SK-N-SH (cell line): Measurements from ENCODE around the gene ALX1. TPM values are rescaled to one million over a fixed set of nuclear protein-coding genes. Genes with fewer than 3 reads are reported as not detected.

ENCODE experiments used
- CTCF ChIA-PET: fragments of 300-600, 350-600 bp; formaldehyde crosslinking; extraction: SDS; loops from one replicate; lab custom pipeline; 2021; lab: Yijun Ruan, JAX
- POLR2A ChIA-PET: fragments of 350-600 bp; sonication (Branson Sonifier 250); formaldehyde crosslinking; extraction: SDS; loops from one replicate; lab custom pipeline; 2020; ENCODE audit warnings: antibody characterized with exemption, inconsistent platforms; lab: Yijun Ruan, JAX
- DNase-seq: peaks from one replicate; pipeline ENCODE4 v3.0.0; 2012
- H2AFZ ChIP-seq: fragments of 200-600 bp; sonication (generic); 2 replicates; pipeline ENCODE4 v1.8.1; 2016; ENCODE audit warnings: antibody characterized with exemption, mild to moderate bottlenecking, low read depth
- H3F3A ChIP-seq: fragments of 200-600 bp; sonication (generic); replicated peaks from 2 replicates; pipeline ENCODE3; 2016; ENCODE audit warnings: antibody characterized with exemption, mild to moderate bottlenecking; ENCODE audit not compliant: insufficient read depth
- H3K27ac ChIP-seq, 2 experiments: fragments of 200-500 bp in 1 of 2; fragments of 200-600 bp in 1 of 2; sonication (Bioruptor generic) in 1 of 2; sonication (generic), shearing (Covaris generic) in 1 of 2; 2 replicates each; pipeline versions ENCODE4 v1.5.1 to v1.6.1; 2014 to 2016; ENCODE audit warnings: low read depth in 2 of 2, inconsistent platforms in 1 of 2, low read length in 1 of 2, mild to moderate bottlenecking in 1 of 2, mixed read lengths in 1 of 2
- H3K27me3 ChIP-seq: fragments of 200-600 bp; sonication (generic), shearing (Covaris generic); 2 replicates; pipeline ENCODE4 v1.6.1; 2016; ENCODE audit warnings: mixed run types; ENCODE audit not compliant: insufficient read depth
- H3K36me3 ChIP-seq, 2 experiments: fragments of 200-500 bp in 1 of 2; fragments of 200-600 bp in 1 of 2; sonication (Bioruptor generic) in 1 of 2; sonication (generic) in 1 of 2; replicated peaks in 1 of 2; 2 replicates each; pipeline versions ENCODE3 to v1.5.1; 2014 to 2016; ENCODE audit warnings: low read length in 1 of 2, mild to moderate bottlenecking in 1 of 2; ENCODE audit not compliant: insufficient read depth in 2 of 2, control insufficient read depth in 1 of 2
- H3K4me1 ChIP-seq, 2 experiments: fragments of 200-500 bp in 1 of 2; fragments of 200-600 bp in 1 of 2; sonication (Bioruptor generic) in 1 of 2; sonication (generic), shearing (Covaris generic) in 1 of 2; 2 replicates each; pipeline versions ENCODE4 v1.5.1 to v1.6.1; 2014 to 2016; ENCODE audit warnings: low read depth in 1 of 2, low read length in 1 of 2, mixed run types in 1 of 2; ENCODE audit not compliant: insufficient read depth in 2 of 2, control insufficient read depth in 1 of 2
- H3K4me2 ChIP-seq: fragments of 200-600 bp; sonication (generic), shearing (Covaris generic); 2 replicates; pipeline ENCODE4 v1.6.1; 2017; ENCODE audit warnings: mixed run types
- H3K4me3 ChIP-seq, 2 experiments: fragments of 200-500 bp in 1 of 2; fragments of 200-600 bp in 1 of 2; sonication (Bioruptor generic) in 1 of 2; sonication (generic), shearing (Covaris generic) in 1 of 2; 2 replicates each; pipeline versions ENCODE4 v1.5.1 to v1.8.1; 2014 to 2016; ENCODE audit warnings: low read depth in 2 of 2, inconsistent platforms in 1 of 2, low read length in 1 of 2, mild to moderate bottlenecking in 1 of 2, mixed read lengths in 1 of 2, moderate library complexity in 1 of 2
- H3K79me2 ChIP-seq: fragments of 200-600 bp; sonication (generic); 2 replicates; pipeline ENCODE4 v1.8.1; 2017; ENCODE audit warnings: mild to moderate bottlenecking; ENCODE audit not compliant: insufficient read depth
- H3K9ac ChIP-seq: fragments of 200-600 bp; sonication (generic); 2 replicates; pipeline ENCODE4 v1.6.1; 2017; ENCODE audit warnings: mixed run types
- H3K9me2 ChIP-seq: fragments of 200-600 bp; sonication (generic); 2 replicates; pipeline ENCODE4 v1.6.1; 2017; ENCODE audit warnings: mixed run types
- H3K9me3 ChIP-seq: fragments of 200-600 bp; sonication (generic); 2 replicates; pipeline ENCODE4 v1.6.1; 2017; ENCODE audit warnings: mixed run types, mild to moderate bottlenecking, moderate library complexity
- H4K20me1 ChIP-seq: fragments of 200-600 bp; sonication (generic); 2 replicates; pipeline ENCODE4 v1.6.1; 2017; ENCODE audit warnings: mild to moderate bottlenecking, mixed run types; ENCODE audit not compliant: insufficient read depth
- ELF1 ChIP-seq: IDR thresholded peaks from 2 replicates; pipeline ENCODE4 v1.4.0; 2012
- EP300 ChIP-seq, 2 experiments: IDR thresholded peaks; 2 replicates each; pipeline versions ENCODE4 v1.4.0 to v1.6.1; 2012; ENCODE audit warnings: borderline replicate concordance in 1 of 2, low read depth in 1 of 2, low read length in 1 of 2
- EZH2phosphoT487 ChIP-seq: fragments of 200-600 bp; sonication (generic); IDR thresholded peaks from 2 replicates; pipeline ENCODE4 v1.6.1; 2017; ENCODE audit warnings: low read depth, mixed run types, mild to moderate bottlenecking, antibody characterized with exemption, moderate library complexity, borderline replicate concordance
- FOSL2 ChIP-seq: IDR thresholded peaks from 2 replicates; pipeline ENCODE4 v1.4.0; 2012; ENCODE audit warnings: low read depth, mild to moderate bottlenecking, moderate library complexity, borderline replicate concordance
- GABPA ChIP-seq: IDR thresholded peaks from 2 replicates; pipeline ENCODE4 v1.4.0; 2012; ENCODE audit warnings: low read depth, mild to moderate bottlenecking
- GATA2 ChIP-seq: sonication (generic); formaldehyde crosslinking; IDR thresholded peaks from 2 replicates; pipeline ENCODE4 v1.5.0; 2020; ENCODE audit warnings: mild to moderate bottlenecking, missing genetic modification reagents
- JUND ChIP-seq: IDR thresholded peaks from 2 replicates; pipeline ENCODE4 v1.4.0; 2012
- MEF2A ChIP-seq: IDR thresholded peaks from 2 replicates; pipeline ENCODE4 v1.4.0; 2012; ENCODE audit warnings: low read depth, borderline replicate concordance
- MXI1 ChIP-seq: IDR thresholded peaks from 2 replicates; pipeline ENCODE4 v1.6.1; 2012; ENCODE audit warnings: mild to moderate bottlenecking, low read depth, low read length, improper control_type of control experiment
- NFIC ChIP-seq: IDR thresholded peaks from 2 replicates; pipeline ENCODE4 v1.4.0; 2012; ENCODE audit warnings: borderline replicate concordance
- RAD21 ChIP-seq: IDR thresholded peaks from 2 replicates; pipeline ENCODE4 v1.6.1; 2012; ENCODE audit warnings: mild to moderate bottlenecking, low read length
- RCOR1 ChIP-seq: fragments of 150-350 bp; IDR thresholded peaks from 2 replicates; pipeline ENCODE4 v1.6.1; 2017; ENCODE audit warnings: antibody characterized with exemption, low read length
- RFX5 ChIP-seq: IDR thresholded peaks from 2 replicates; pipeline ENCODE4 v1.6.1; 2012; ENCODE audit warnings: mild to moderate bottlenecking, improper control_type of control experiment, low read length
- SMC3 ChIP-seq: IDR thresholded peaks from 2 replicates; pipeline ENCODE4 v1.6.1; 2012; ENCODE audit warnings: low read depth, low read length, improper control_type of control experiment
- TCF12 ChIP-seq: IDR thresholded peaks from 2 replicates; pipeline ENCODE4 v1.4.0; 2012
- TEAD4 ChIP-seq: IDR thresholded peaks from 2 replicates; pipeline ENCODE4 v1.4.0; 2012; ENCODE audit warnings: mild to moderate bottlenecking, borderline replicate concordance; ENCODE audit not compliant: insufficient read depth
- YY1 ChIP-seq: IDR thresholded peaks from 2 replicates; pipeline ENCODE4 v1.4.0; 2012; ENCODE audit warnings: low read depth, mild to moderate bottlenecking
- WGBS: methylation state at CpG from one replicate; pipeline ENCODE4 v1.1.6; 2017; ENCODE audit warnings: low lambda C conversion rate; 5-methylcytosine and 5-hydroxymethylcytosine counted together
- polyA plus RNA-seq, 3 experiments: library from polyadenylated mRNA; depleted of rRNA; stranded (reverse); fragments of >200 nt; gene quantifications; 2 replicates each; pipeline ENCODE4 v1.2.3, GENCODE V29; 2012
- TF ChIP-seq, protein P1 (sequence below): IDR thresholded peaks from 2 replicates; pipeline ENCODE4 v1.4.0; 2012; ENCODE audit warnings: low read depth, borderline replicate concordance
- TF ChIP-seq, protein P2 (sequence below): fragments of 150-350 bp; IDR thresholded peaks from 2 replicates; pipeline ENCODE4 v1.6.1; 2017; ENCODE audit warnings: antibody characterized with exemption, low read length, low read depth, borderline replicate concordance
- TF ChIP-seq, protein P3 (sequence below): IDR thresholded peaks from 2 replicates; pipeline ENCODE4; 2012

ALX1 gene
- polyA plus RNA-seq, 1 of the 3 experiments (the other 2 are of a cell fraction), result not detected

DNA sequence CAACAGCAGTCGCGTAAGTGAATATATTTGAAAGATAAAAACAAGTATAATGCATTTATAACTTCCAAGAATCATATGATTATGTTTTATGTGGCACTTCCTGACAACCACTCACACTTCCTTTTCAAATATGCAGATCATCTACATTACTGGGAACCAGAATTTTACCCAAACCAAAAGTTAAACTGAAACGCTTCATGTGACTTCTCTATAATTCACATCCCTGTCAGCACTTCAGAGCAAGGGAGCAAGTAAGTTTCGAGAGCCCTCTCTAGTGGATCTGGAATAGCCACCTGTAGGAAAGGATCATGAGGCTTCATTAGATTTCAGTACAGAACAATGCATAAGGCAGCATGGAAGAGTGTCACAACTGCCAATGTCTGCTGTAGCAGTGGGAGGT, 13.7 kb upstream of the ALX1 start (continued):
- TF ChIP-seq, protein P1, sequence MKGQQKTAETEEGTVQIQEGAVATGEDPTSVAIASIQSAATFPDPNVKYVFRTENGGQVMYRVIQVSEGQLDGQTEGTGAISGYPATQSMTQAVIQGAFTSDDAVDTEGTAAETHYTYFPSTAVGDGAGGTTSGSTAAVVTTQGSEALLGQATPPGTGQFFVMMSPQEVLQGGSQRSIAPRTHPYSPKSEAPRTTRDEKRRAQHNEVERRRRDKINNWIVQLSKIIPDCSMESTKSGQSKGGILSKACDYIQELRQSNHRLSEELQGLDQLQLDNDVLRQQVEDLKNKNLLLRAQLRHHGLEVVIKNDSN, result no peak
- TF ChIP-seq JUND (no peak), ELF1 (no peak), TCF12 (no peak), FOSL2 (no peak), MEF2A (no peak), NFIC (no peak), YY1 (no peak), RFX5 (no peak), EP300 (IDR thresholded peaks at IDR 0.05; ENCODE audit: borderline replicate concordance in 1 of 2, low read depth in 1 of 2, low read length in 1 of 2) (no peak)

DNA sequence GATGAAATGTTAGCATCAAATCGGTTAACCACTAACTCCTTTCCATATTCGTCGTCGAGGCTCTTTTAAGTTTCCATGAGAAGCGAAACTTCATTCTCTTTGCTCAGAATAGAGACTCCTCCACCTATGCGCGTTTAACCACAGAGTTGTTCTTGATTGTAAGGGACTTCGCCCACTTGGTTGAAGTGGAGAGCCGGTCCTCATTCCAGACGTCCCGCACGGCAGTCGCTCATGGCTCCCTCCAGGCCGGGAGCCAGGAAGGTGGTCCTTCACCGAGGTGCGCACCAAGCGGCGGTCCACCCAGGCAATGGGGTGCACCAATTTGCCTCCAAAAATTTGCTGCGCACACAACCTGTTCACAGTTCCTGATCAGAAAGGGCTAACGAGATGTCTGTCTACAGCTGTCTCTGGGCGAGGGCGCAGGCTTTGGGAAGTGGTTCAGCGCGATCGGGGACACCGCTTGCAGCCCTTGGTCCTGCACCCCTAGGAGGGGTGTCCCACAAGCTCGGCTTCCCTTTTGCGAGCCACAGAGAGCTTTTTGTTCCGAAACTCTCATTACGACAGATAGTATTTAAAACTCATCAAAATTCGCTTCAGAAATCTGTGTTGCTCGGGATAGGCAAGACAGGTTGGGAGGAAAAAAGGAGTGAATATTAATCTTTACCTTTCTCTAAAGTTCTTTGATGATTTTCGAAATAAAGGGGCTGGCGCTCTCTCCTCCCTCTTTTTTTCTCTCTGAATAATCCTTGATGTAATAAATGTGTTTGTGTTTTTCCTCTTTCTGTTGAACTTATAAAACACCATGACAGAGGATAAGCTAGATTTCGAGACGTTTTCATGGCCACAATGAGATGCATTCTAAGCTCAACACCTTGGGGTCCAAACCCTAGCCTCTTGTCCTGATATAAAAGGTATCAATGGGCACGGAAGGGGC, 6.4 kb upstream of the ALX1 start:
- Histone ChIP-seq H3K27ac (no peak overlapping the region), H3K4me3 (no peak overlapping the region; a peak in 1 of 4 replicates), H3K36me3 (no peaks in the 10 kb centered on the region), H4K20me1 (no peaks in the 10 kb centered on the region), H3K9me3 (no peaks in the 10 kb centered on the region), H3K79me2 (no peaks in the 10 kb centered on the region), H3K4me2 (no peak overlapping the region; the same call in 1 of the 2 replicates), H3K27me3 (peaks cover 23% of the 10 kb centered on the region; the same call in 1 of the 2 replicates), H3F3A (no peaks in the 10 kb centered on the region), H3K4me1 (no peaks in the 10 kb centered on the region; a peak in 1 of 4 replicates), H3K9ac (no peak overlapping the region), H2AFZ (no peak overlapping the region), H3K9me2 (no peaks in the 10 kb centered on the region)
- CTCF ChIA-PET, result interaction anchor here (0.9 kb wide), 1 partner anchor 15 kb away, joined by 3 read pairs; no protein-coding TSS in a partner anchor
- no peak for DNase-seq
- POLR2A ChIA-PET, result no interaction called here
- TF ChIP-seq YY1, result no peak
- no peak for TF ChIP-seq RAD21
- TF ChIP-seq, protein P2, sequence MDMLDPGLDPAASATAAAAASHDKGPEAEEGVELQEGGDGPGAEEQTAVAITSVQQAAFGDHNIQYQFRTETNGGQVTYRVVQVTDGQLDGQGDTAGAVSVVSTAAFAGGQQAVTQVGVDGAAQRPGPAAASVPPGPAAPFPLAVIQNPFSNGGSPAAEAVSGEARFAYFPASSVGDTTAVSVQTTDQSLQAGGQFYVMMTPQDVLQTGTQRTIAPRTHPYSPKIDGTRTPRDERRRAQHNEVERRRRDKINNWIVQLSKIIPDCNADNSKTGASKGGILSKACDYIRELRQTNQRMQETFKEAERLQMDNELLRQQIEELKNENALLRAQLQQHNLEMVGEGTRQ, result no peak
- TF ChIP-seq NFIC, result no peak
- no peak for TF ChIP-seq GATA2 (CRISPR knock-in tag)
- TF ChIP-seq TEAD4, result no peak
- no peak for TF ChIP-seq GABPA
- TF ChIP-seq RCOR1, result no peak
- no peak for TF ChIP-seq ELF1
- TF ChIP-seq, protein P3, sequence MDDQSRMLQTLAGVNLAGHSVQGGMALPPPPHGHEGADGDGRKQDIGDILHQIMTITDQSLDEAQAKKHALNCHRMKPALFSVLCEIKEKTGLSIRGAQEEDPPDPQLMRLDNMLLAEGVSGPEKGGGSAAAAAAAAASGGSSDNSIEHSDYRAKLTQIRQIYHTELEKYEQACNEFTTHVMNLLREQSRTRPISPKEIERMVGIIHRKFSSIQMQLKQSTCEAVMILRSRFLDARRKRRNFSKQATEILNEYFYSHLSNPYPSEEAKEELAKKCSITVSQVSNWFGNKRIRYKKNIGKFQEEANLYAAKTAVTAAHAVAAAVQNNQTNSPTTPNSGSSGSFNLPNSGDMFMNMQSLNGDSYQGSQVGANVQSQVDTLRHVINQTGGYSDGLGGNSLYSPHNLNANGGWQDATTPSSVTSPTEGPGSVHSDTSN, result no peak
- TF ChIP-seq TCF12, result no peak
- TF ChIP-seq MEF2A, result no peak
- TF ChIP-seq, protein P1, result no peak
- TF ChIP-seq MXI1, result no peak
- no peak for TF ChIP-seq SMC3
- no peak for TF ChIP-seq EZH2phosphoT487
- WGBS, result 48% methylated on average over 33 of the region's 37 CpGs
